Measurements from ENCODE around the gene TNRC6B. TPM values are rescaled to one million over a fixed set of nuclear protein-coding genes. Genes with fewer than 3 reads are reported as not detected.
A peak's percentile ranks its signal among the peaks of the same experiment; 100 is the strongest.

The TNRC6B gene
- total and polyA plus RNA-seq, 2 donors from 2014 or later, result 2.7 to 63.2 TPM

GRCh38 chr22:40252146-40252545 lies 74.4 kb downstream of the TNRC6B start:
- Histone ChIP-seq H3K9ac (ENCODE audit: low read length in 3 of 3) (no peak overlapping the region), H3K4me1 (ENCODE audit: control insufficient read depth in 2 of 3, insufficient read depth in 2 of 3, low read depth in 1 of 3, low read length in 3 of 3) (peaks cover 0 to 12% (median 2%) of the 10 kb centered on the region in 3 donors), H3K4me3 (ENCODE audit: low read length in 3 of 3) (no peak overlapping the region), H3K27me3 (ENCODE audit: control insufficient read depth, insufficient read depth, low read length) (no peaks in the 10 kb centered on the region), H3K27ac (ENCODE audit: low read depth in 2 of 2, low read length in 2 of 2) (no peak overlapping the region), H3K36me3 (ENCODE audit: control insufficient read depth in 2 of 3, insufficient read depth in 3 of 3, low read length in 3 of 3) (peaks cover 0 to 5% (median 2%) of the 10 kb centered on the region in 3 donors), H3K9me3 (ENCODE audit: control insufficient read depth in 2 of 3, insufficient read depth in 1 of 3, low read length in 3 of 3) (no peaks in the 10 kb centered on the region)
- intact Hi-C loops (cut with DNase I), result no loop called here
- DNase-seq (no peak), FAIRE-seq (no peak)
- TF ChIP-seq CTCF (IDR thresholded peaks at IDR 0.05; ENCODE audit: borderline replicate concordance, extremely low read depth, insufficient read depth), result no peak

- H3K27me3 ChIP-seq (ENCODE audit: control insufficient read depth, insufficient read depth, low read length), result no peaks in the 10 kb centered on the region
- H3K36me3 ChIP-seq (ENCODE audit: control insufficient read depth in 2 of 3, insufficient read depth in 3 of 3, low read length in 3 of 3), result peaks cover 0 to 2% (median 0%) of the 10 kb centered on the region in 3 donors
- H3K9me3 ChIP-seq (ENCODE audit: control insufficient read depth in 2 of 3, insufficient read depth in 1 of 3, low read length in 3 of 3), result no peaks in the 10 kb centered on the region
- TF ChIP-seq CTCF (IDR thresholded peaks at IDR 0.05; ENCODE audit: borderline replicate concordance, extremely low read depth, insufficient read depth), result no peak
- H3K27ac ChIP-seq (ENCODE audit: low read depth in 2 of 2, low read length in 2 of 2), result peak overlapping the region in 1 of 2 donors; percentile 32
- no peak for FAIRE-seq
- no peak overlapping the region for H3K4me3 ChIP-seq (ENCODE audit: low read length in 3 of 3)
- H3K4me1 ChIP-seq (ENCODE audit: control insufficient read depth in 2 of 3, insufficient read depth in 2 of 3, low read depth in 1 of 3, low read length in 3 of 3), result peaks cover 0 to 4% (median 2%) of the 10 kb centered on the region in 3 donors
- intact Hi-C loops (cut with DNase I), result no loop called here
- peak in 2 of 5 donors; percentile 61 to 80 for DNase-seq
- no peak overlapping the region for H3K9ac ChIP-seq (ENCODE audit: low read length in 3 of 3)
Observed at GRCh38 chr22:40256516-40256915, 78.8 kb downstream of the TNRC6B start.

GRCh38 chr22:40258017-40258416 lies 80.3 kb downstream of the TNRC6B start:
- Histone ChIP-seq H3K4me3 (ENCODE audit: low read length in 3 of 3) (no peak overlapping the region), H3K27ac (ENCODE audit: low read depth in 2 of 2, low read length in 2 of 2) (no peak overlapping the region), H3K36me3 (ENCODE audit: control insufficient read depth in 2 of 3, insufficient read depth in 3 of 3, low read length in 3 of 3) (peaks cover 2 to 6% (median 5%) of the 10 kb centered on the region in 3 donors), H3K27me3 (ENCODE audit: control insufficient read depth, insufficient read depth, low read length) (no peaks in the 10 kb centered on the region), H3K4me1 (ENCODE audit: control insufficient read depth in 2 of 3, insufficient read depth in 2 of 3, low read depth in 1 of 3, low read length in 3 of 3) (peaks cover 0 to 4% (median 2%) of the 10 kb centered on the region in 3 donors), H3K9ac (ENCODE audit: low read length in 3 of 3) (no peak overlapping the region), H3K9me3 (ENCODE audit: control insufficient read depth in 2 of 3, insufficient read depth in 1 of 3, low read length in 3 of 3) (no peaks in the 10 kb centered on the region)
- FAIRE-seq (no peak), DNase-seq (no peak)
- no peak for TF ChIP-seq CTCF (IDR thresholded peaks at IDR 0.05; ENCODE audit: borderline replicate concordance, extremely low read depth, insufficient read depth)
- intact Hi-C loops (cut with DNase I), result no loop called here

GRCh38 chr22:40258501-40258915 lies 80.8 kb downstream of the TNRC6B start:
- Histone ChIP-seq H3K4me1 (ENCODE audit: control insufficient read depth in 2 of 3, insufficient read depth in 2 of 3, low read depth in 1 of 3, low read length in 3 of 3) (peaks cover 0 to 5% (median 2%) of the 10 kb centered on the region in 3 donors), H3K9ac (ENCODE audit: low read length in 3 of 3) (no peak overlapping the region), H3K4me3 (ENCODE audit: low read length in 3 of 3) (no peak overlapping the region), H3K9me3 (ENCODE audit: control insufficient read depth in 2 of 3, insufficient read depth in 1 of 3, low read length in 3 of 3) (no peaks in the 10 kb centered on the region), H3K36me3 (ENCODE audit: control insufficient read depth in 2 of 3, insufficient read depth in 3 of 3, low read length in 3 of 3) (peaks cover under 1 to 6% (median 5%) of the 10 kb centered on the region in 3 donors), H3K27me3 (ENCODE audit: control insufficient read depth, insufficient read depth, low read length) (no peaks in the 10 kb centered on the region), H3K27ac (ENCODE audit: low read depth in 2 of 2, low read length in 2 of 2) (no peak overlapping the region)
- no peak for TF ChIP-seq CTCF (IDR thresholded peaks at IDR 0.05; ENCODE audit: borderline replicate concordance, extremely low read depth, insufficient read depth)
- intact Hi-C loops (cut with DNase I), result no loop called here
- FAIRE-seq, result peak; percentile 46
- no peak for DNase-seq
